Stimulated activated CD4-positive, alpha-beta T cell treated with anti-CD3 and anti-CD28 coated beads, Interleukin-1b, Interleukin-23, amount 100 ng/mL, for 1 hour (primary cell): ENCODE results near the gene SOX15.
"Not testable (repeated sequence)": the region's sequence is repeated elsewhere in the genome, so short reads cannot be mapped to it uniquely, and the experiment has no call there.

Experiments used
- DNase-seq, 2 donors: peaks; one replicate each; pipeline ENCODE4 v3.0.0-alpha.2; 2020; ENCODE audit warnings: low read depth in 2 of 2

The SOX15 gene

DNA sequence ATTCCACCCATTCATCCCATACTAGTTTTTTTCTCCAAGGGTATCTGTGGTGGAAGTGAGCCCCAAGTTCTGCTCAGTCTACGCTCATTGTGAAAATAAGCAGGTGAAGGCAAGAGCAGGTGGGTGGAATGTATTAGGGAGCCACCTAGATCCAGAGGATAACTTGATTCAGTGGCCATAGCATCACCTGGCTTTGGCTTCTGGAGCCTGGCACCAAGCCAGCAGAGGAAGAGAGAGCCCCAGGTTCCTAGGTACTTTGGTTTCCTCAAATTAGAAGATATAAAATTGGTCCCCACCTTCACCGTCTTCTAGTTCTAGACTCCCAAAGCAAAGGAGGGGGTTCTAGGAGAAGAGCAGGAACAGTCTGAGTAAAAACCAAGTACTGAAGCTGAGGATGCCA, 20.7 kb upstream of the SOX15 start:
- DNase-seq, result no peak

DNA sequence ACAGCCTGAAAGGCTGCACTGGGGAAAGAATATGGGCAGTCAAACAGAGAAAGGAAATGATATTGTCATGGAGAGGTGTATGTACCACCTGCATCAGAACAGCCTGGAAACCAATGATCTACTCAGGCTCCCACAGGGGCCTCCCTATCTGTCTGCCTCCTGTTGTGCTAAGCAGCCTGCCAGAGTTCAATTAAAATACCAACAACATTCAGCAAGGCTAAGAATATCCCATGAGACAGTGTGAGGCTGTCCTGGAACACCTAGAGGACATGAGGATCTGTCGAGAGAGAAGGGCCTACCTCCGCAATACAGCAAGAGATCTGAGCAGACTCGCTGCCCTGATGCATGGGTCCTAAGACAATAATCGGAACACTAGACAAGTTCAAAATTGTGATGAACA, 16.4 kb upstream of the SOX15 start:
- DNase-seq, result no peak

DNA sequence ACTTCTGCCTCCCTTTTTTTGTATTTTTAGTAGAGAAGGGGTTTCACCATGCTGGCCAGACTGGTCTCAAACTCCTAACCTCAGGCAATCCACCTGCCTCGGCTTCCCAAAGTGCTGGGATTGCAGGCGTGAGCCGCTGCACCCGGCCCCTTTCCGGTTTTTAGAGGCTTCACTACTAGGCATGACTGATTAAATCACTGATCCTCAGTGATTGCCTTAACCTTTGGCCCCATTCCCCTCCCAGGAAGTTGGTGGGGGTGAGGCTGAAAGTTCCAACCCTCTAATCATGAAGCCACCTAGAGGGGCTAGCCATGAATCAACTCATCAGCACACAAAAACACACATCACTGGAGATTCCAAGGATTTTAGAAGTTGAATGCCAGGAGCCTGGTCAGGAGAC, 7.7 kb upstream of the SOX15 start:
- DNase-seq, result not testable (repeated sequence)

DNA sequence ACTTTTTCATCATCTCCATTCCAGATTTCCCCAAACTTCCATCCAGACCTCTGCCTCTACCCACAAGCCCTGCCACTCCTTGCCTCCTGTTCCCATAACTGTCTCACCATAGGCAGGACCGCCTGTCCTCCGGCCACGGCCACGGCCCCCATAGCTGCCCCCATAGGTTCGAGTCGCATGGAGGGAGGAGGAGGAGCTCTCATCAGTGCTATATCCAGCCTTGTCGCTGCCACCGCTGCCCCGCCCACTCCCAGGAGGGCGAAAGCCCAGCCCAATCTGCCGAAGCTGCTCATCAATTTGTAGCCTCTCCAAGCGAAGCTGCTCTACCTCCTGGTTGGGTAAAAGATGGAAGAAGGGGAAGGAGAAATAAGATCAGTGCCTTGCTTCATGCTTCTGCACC, 3.4 kb upstream of the SOX15 start:
- no peak for DNase-seq

DNA sequence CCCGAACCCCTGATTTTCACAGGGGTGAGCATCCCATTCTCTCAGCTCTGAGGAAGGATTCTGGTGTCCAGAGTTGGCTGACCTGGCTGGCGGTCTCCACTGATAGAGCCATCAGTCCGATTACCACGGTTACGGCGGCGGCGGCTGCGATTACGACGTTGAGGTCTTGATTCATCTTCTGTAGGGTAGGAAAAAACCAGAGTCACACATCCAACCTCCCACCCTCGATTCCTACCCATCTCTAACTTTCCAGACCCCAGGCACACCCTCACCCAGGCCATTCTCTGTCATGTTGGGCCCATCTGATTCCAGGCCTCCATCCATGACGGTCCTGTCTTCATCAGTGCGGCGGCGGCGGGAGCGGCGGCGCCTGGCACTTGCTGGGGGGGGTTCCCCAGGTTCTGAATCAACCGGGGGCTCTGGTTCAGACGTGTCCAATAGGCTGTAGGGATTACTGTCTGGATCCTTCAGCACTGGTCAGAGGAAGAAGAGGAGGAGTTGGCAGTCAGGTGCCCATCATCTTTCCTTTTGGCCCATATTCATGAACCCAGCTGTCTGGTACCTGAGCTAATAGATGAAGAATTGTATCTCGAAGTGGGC, 2.6 kb upstream of the SOX15 start:
- no peak for DNase-seq

DNA sequence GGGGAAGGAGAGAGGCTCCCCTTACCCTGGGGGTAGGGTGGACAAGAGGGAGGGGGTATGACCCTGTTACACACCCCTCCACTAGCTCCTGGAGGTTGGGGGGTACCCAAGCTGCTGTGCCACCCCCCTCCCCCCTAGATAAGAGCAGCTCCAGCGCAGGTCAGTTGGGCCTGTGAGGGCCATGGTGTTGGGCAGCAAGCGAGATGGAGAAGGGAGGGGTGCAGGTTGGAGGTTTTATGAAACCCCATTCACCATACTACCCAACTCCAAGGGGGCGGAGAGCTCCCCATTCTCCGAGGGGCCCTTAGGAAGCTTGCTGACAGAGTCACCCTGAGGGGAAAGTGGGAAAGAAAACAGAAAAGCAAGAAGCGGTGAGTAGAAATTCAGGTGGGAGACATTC, 1.7 kb upstream of the SOX15 start:
- no peak for DNase-seq

DNA sequence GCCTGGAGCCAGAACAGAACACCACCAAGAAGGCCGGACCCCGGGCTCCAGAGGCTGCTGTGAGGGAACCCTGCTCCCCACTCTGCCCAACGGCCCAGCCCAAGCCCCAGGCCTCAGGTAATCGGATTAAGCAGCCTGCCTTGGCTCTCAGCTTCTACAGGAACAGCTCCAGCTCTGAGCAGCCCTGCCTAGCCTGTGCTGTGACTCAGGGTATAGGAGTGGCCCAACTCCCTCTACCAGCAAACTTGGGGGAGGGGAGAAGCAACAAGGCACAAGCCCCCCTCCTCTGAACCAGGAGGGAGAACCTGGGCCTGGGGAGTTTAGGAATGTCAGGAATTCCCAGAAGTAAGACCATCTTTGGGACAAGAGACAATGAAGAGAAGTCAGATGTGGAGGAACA, 849 bp upstream of the SOX15 start:
- DNase-seq, result no peak

DNA sequence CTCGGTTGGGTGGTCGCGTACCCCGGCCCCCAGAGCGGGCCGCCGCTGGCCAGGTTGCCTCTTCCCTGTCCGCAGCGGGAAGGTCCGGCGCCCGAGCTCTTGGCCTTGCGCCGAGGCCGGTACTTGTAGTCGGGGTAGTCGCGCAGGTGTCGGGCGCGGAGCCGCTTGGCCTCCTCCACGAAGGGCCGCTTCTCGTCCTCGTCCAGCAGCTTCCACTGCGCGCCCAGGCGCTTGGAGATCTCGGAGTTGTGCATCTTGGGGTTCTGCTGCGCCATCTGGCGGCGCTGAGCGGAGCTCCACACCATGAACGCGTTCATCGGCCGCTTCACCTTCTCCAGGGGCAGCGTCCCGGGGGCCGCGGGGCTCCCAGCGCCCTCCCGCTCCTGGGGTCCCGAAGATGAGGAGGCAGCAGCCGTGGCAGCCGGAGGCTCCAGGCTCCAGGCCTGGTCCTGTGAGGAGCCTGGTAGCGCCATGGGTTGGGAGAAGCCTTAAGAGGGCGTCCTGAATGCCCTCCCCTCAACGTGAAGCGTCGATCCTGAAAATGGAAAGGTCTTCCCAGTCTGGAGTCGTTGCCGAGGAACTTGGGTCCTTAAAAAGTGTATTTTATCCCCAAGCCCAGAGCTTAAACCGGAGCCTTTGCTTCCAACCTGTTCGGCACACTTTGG, 558 bp downstream of the SOX15 start:
- no peak for DNase-seq

DNA sequence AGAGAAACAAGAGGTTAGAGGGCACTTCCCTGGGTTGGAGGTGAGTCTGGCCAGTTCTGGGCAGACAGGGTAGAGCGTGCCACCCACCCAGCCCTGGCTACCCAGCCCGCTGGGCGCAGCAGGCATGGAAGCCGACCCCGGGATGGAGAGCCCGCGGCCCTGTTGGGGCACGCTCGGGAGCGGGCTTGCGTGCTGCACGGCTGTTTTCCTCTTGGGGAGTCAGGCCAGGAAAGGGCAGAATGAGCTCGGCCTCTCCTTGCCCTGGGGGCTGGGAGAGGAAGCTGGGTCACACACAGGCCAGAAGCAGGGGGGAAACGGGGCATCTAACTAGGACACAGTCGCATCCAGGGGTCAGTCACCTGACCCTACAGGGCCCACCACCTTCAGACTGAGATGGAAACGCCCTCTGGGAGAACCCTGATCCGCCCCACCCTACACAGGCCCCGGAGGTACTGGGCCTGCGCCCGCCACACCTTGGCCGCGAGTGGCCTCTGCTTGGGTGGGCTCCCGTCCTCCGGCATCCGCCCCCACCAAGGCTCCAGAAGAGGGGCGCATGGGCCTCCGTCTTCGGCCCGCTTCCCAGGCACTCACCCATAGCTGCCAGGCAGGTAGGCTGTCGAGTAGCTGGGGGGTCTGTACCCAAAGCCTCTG, 1.2 kb downstream of the SOX15 start:
- no peak for DNase-seq

DNA sequence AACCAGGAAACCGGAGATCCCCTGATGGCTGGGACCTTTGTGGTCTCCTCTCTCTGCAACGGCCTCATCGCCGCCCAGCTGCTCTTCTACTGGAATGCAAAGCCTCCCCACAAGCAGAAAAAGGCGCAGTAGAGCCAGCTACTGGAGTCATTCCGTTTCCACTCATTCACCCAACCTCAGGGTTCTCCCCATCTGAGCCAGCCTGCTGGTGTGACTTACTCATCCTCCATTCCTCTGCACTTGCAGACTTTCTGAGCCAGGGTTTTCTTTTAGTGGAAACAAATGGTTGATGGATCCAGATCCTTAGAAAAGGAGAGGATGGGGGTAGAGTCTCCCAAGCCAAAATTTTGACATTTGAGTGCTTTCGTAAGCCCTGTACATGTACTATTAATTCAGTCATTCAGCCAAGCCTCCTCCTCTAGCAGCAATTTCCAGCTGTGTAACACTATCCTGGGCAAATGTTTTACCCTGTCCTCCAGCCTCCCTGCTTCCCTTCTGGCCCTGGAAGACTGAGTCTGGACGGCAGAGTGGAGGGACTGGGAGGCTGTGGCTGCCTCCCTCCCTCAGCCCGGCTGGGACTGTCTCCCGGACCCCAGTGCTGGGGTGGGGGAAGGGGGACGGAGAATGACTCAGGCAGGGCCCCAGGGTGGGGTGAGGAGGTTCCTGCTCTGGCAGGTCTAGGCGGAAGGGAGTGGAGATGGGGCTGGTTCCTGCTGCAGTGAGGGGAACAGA, 2.3 kb downstream of the SOX15 start:
- no peak for DNase-seq

DNA sequence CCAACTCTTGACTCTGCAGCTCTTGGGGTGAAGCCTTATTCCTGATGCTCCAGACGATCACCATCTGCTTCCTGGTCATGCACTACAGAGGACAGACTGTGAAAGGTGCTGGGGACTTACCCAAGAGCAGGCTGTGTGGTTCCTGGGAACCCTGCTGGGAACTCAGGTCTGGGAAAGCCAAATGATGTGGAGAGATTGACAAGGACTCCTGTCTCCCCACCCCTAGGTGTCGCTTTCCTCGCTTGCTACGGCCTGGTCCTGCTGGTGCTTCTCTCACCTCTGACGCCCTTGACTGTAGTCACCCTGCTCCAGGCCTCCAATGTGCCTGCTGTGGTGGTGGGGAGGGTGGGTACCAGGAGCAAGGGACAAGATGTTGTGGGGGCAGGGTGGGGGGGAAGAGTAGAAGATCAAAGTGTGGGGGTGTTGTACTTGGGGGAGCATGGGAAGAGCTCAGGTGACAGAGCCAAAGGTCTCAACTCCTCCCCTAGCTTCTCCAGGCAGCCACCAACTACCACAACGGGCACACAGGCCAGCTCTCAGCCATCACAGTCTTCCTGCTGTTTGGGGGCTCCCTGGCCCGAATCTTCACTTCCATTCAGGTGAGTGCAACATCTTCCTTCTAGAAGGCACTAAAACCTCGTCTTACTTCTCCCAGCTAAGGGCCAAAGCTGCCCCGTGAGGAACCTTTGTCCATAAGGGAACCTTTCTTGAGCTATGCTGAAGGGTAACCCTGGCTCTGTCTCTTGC, 3.0 kb downstream of the SOX15 start:
- no peak for DNase-seq

DNA sequence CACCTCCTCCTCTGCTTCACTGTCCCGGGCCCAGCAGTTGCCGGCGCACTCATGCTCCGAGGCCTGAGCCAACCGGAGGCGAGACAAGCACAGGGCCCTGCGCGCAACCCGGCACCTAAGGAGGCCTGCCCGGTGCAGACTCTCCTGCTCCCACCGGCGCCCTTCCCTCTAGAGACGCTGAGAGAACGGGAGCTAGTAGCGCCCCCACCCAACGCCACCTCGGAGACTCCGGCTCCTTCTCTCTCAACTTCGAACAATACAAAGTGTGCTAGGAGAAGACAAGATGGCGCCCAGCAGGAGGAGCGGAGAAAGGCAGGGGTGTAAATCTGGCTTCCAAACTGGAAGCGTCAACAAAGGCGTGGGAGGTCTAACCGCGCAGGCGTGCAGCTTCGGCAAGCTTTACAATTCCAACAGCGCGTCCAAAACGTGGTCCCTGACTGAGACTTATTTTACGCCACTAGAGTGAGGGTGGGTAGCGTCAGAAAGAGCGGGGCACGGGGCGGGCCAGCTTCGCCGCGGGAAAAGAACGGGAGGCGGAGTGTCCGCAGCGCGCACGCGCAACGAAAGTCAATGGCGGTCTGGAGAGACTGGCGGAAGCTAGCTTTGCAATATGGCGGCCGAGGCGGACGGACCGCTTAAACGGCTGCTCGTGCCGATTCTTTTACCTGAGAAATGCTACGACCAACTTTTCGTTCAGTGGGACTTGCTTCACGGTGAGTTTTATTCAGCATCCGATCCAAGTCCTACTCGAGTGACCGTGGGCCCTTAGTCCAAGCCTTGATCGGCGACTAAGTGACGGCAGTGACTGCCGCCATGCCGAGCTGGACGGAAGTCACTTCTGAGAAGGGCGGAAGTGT, 6.4 kb downstream of the SOX15 start, which contains the start of gene MPDU1:
Gene MPDU1, plus strand, starts transcription at position 600 of the 857 bp plus-strand sequence. Its CDS starts 11 bp downstream, at position 611.
- DNase-seq, result peak; percentile 84

DNA sequence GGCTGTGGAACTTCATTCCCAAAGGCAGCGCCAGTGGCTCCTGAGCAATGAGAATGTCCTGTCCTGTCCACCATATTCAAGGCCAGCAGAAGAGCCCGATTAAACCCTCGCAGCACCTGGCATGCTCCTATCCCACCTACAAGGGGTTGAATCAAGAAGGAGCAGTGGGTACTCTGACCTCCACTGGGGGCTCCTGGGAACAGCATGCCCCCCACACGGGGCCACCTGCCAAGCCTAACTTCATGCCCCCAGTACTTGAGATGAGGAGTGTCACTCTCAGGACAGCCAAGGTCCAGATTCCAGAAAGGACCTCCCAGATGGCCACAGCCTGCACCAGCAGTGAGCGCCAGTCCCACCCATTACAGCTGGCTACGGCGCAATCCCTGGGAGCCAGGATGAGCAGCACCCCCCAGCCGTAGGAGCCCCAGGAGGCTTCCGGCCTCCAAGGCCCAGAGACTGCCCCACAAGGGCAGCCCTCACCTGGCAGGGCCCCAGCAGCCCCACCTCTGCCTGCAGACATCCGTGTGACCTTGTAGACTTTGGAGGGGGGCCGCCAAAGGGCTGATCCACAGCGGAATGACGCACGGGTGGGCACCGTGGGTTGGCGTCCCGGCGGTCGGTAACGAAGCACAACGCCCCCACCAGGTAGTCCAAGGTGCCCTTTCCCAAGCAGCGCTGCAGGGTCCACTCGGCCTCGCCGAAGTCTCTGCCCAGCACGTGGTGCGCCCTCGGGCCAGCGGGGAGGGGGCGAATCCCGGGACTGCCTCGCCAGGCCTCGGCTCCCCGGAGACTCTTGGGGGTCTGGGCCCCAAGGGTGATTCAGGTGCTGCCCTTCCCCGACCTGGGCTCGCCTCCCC, 7.3 kb downstream of the SOX15 start:
- no peak for DNase-seq

DNA sequence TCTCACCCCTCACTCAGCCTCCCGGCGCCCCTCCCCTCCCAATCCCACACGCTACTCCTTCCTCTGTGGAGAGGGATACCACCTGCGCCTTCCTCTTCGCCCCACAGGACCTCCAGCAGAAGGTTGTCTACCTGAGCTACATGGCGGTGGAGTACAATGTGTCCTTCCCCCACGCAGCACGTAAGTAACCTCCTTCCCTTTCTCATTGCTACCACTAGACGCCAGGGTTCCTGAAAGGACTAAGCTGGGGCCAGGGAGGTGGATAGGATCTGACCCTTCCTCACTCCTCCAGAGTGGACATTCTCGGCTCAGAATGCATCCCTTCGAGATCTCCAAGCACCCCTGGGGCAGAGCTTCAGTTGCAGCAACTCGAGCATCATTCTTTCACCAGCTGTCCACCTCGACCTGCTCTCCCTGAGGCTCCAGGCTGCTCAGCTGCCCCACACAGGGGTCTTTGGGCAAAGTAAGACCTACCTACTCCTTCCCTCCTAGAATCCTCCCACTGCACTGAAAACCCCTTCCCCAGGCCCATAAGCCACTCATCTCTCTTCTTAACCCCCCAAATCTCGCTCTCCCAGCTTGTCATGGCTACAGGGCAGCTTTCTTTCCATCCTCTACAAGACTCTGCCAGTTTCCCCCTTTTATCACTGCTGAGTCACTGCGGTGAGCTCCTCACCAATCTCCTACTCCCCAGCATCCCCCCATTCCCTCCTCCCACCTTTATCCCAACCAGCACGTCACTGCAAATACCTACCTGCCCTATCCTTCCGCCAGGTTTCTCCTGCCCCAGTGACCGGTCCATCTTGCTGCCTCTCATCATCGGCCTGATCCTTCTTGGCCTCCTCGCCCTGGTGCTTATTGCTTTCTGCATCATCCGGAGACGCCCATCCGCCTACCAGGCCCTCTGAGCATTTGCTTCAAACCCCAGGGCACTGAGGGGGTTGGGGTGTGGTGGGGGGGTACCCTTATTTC, 9.0 kb downstream of the SOX15 start:
- no peak for DNase-seq

DNA sequence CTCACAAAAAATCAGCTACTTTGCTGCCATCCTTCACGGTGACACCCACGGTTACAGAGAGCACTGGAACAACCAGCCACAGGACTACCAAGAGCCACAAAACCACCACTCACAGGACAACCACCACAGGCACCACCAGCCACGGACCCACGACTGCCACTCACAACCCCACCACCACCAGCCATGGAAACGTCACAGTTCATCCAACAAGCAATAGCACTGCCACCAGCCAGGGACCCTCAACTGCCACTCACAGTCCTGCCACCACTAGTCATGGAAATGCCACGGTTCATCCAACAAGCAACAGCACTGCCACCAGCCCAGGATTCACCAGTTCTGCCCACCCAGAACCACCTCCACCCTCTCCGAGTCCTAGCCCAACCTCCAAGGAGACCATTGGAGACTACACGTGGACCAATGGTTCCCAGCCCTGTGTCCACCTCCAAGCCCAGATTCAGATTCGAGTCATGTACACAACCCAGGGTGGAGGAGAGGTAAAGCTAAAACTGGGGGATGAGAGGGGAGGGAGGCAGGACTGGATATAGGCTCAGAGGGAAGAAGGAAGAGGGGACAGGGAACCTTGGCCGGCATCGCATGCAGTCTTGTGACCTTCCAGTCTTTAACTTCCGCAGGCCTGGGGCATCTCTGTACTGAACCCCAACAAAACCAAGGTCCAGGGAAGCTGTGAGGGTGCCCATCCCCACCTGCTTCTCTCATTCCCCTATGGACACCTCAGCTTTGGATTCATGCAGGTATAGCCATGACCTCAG, 9.9 kb downstream of the SOX15 start:
- DNase-seq, result no peak

DNA sequence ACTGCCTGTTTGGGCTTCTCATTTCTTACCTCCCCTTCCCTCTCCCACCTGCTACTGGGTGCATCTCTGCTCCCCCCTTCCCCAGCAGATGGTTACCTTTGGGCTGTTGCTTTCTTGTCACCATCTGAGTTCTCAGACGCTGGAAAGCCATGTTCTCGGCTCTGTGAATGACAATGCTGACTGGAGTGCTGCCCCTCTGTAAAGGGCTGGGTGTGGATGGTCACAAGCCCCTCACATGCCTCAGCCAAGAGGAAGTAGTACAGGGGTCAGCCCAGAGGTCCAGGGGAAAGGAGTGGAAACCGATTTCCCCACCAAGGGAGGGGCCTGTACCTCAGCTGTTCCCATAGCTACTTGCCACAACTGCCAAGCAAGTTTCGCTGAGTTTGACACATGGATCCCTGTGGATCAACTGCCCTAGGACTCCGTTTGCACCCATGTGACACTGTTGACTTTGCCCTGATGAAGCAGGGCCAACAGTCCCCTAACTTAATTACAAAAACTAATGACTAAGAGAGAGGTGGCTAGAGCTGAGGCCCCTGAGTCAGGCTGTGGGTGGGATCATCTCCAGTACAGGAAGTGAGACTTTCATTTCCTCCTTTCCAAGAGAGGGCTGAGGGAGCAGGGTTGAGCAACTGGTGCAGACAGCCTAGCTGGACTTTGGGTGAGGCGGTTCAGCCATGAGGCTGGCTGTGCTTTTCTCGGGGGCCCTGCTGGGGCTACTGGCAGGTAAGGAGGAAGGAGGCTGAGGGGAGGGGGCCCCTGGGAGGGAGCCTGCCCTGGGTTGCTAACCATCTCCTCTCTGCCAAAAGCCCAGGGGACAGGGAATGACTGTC, 10.7 kb downstream of the SOX15 start, which contains the start of gene CD68:
Gene CD68, plus strand, starts transcription at position 638 of the 833 bp plus-strand sequence. Its CDS starts 40 bp downstream, at position 678.
- peak in 1 of 2 donors; percentile 51 for DNase-seq
